Parathyroid adenoma (tissue), 2 donors: ENCODE data around the gene ATF4.
A peak's percentile ranks its signal among the peaks of the same experiment; 100 is the strongest.

Experiments
- H2AFZ ChIP-seq: fragments of 300-600 bp; sonication (generic); one replicate; pipeline ENCODE4 v1.7.0; 2017; ENCODE audit warnings: antibody characterized with exemption, mild to moderate bottlenecking
- H3K27ac ChIP-seq: fragments of 300-600 bp; sonication (generic); one replicate; pipeline ENCODE4 v1.7.0; 2017
- H3K27me3 ChIP-seq: fragments of 300-600 bp; sonication (generic); one replicate; pipeline ENCODE4 v1.7.0; 2017; ENCODE audit warnings: low read length; ENCODE audit not compliant: control insufficient read depth, insufficient read depth
- H3K36me3 ChIP-seq: fragments of 300-600 bp; sonication (generic); one replicate; pipeline ENCODE4 v1.7.0; 2017; ENCODE audit warnings: low read length; ENCODE audit not compliant: control insufficient read depth, insufficient read depth
- H3K4me1 ChIP-seq: fragments of 300-600 bp; sonication (generic); one replicate; pipeline ENCODE4 v1.7.0; 2017; ENCODE audit warnings: control low read depth
- H3K4me2 ChIP-seq: fragments of 300-600 bp; sonication (generic); one replicate; pipeline ENCODE4 v1.7.0; 2017; ENCODE audit warnings: low read length
- H3K4me3 ChIP-seq: fragments of 300-600 bp; sonication (generic); one replicate; pipeline ENCODE4 v1.7.0; 2017; ENCODE audit warnings: low read depth, low read length
- H3K79me2 ChIP-seq: fragments of 300-600 bp; sonication (generic); one replicate; pipeline ENCODE4 v1.7.0; 2017; ENCODE audit warnings: control low read depth
- H3K9ac ChIP-seq: fragments of 300-600 bp; sonication (generic); one replicate; pipeline ENCODE4 v1.7.0; 2017; ENCODE audit warnings: mild to moderate bottlenecking
- H3K9me3 ChIP-seq: fragments of 300-600 bp; sonication (generic); one replicate; pipeline ENCODE4 v1.7.0; 2017; ENCODE audit warnings: low read length; ENCODE audit not compliant: control insufficient read depth
- TF ChIP-seq, protein P1 (sequence below): fragments of 300-600 bp; sonication (generic); IDR thresholded peaks from one replicate; pipeline ENCODE4 v1.7.0; 2017; ENCODE audit warnings: antibody characterized with exemption, mild to moderate bottlenecking
- donor health status: primary hyperparathyroidism.

Gene ATF4

DNA sequence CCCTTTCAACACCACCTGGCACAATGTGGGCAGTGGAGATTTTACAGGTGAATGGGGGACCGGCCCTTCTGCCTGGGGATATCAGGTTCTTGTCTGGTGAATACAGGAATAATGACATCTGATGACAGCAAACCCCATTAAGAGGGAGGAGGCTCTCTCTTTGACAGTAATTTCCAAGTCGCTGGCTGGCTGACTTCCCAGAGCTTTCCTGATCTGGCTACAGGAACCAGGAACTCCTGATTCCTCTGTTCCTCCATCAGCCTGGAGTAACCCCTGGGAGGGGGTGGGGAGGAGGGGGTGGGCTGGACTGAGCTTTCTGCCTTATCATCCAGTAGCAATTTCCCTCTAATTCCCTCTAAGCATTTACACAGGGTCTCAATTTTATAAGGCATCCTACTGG lies 22.0 kb upstream of the ATF4 start:
- no peak overlapping the region for H3K9ac ChIP-seq
- H3K4me2 ChIP-seq, result no peak overlapping the region
- TF ChIP-seq, protein P1, sequence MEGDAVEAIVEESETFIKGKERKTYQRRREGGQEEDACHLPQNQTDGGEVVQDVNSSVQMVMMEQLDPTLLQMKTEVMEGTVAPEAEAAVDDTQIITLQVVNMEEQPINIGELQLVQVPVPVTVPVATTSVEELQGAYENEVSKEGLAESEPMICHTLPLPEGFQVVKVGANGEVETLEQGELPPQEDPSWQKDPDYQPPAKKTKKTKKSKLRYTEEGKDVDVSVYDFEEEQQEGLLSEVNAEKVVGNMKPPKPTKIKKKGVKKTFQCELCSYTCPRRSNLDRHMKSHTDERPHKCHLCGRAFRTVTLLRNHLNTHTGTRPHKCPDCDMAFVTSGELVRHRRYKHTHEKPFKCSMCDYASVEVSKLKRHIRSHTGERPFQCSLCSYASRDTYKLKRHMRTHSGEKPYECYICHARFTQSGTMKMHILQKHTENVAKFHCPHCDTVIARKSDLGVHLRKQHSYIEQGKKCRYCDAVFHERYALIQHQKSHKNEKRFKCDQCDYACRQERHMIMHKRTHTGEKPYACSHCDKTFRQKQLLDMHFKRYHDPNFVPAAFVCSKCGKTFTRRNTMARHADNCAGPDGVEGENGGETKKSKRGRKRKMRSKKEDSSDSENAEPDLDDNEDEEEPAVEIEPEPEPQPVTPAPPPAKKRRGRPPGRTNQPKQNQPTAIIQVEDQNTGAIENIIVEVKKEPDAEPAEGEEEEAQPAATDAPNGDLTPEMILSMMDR, result no peak
- no peak overlapping the region for H3K27ac ChIP-seq
- H3K36me3 ChIP-seq, result no peaks in the 10 kb centered on the region
- H3K9me3 ChIP-seq, result no peaks in the 10 kb centered on the region
- no peak overlapping the region for H3K4me3 ChIP-seq
- peaks cover 6% of the 10 kb centered on the region for H3K79me2 ChIP-seq
- H2AFZ ChIP-seq, result no peak overlapping the region
- H3K27me3 ChIP-seq, result no peaks in the 10 kb centered on the region
- H3K4me1 ChIP-seq, result peaks cover 13% of the 10 kb centered on the region

DNA sequence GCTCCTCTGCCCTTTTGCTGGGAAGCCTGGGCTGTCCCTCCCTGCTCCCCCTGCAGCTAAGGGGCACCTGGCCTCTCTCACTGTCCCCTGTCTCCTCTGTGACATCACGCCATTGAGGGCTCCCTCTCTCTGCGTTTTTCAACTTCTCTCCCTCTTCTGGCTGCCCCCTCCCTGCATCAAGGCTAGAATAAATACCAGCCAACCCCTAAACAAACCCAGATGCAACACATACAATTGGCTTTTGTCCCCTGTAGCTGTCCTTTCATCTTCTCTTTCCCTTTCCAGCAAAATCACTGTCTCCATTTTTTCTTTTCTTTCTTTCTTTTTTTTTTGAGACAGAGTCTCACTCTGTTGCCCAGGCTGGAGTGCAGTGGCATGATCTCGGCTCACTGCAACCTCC lies 21.6 kb upstream of the ATF4 start:
- no peaks in the 10 kb centered on the region for H3K9me3 ChIP-seq
- no peaks in the 10 kb centered on the region for H3K36me3 ChIP-seq
- no peaks in the 10 kb centered on the region for H3K27me3 ChIP-seq
- H3K4me3 ChIP-seq, result no peak overlapping the region
- peaks cover 17% of the 10 kb centered on the region for H3K4me1 ChIP-seq
- H3K9ac ChIP-seq, result no peak overlapping the region
- no peak overlapping the region for H3K4me2 ChIP-seq
- peaks cover 10% of the 10 kb centered on the region for H3K79me2 ChIP-seq
- TF ChIP-seq, protein P1, result no peak
- no peak overlapping the region for H2AFZ ChIP-seq
- no peak overlapping the region for H3K27ac ChIP-seq

DNA sequence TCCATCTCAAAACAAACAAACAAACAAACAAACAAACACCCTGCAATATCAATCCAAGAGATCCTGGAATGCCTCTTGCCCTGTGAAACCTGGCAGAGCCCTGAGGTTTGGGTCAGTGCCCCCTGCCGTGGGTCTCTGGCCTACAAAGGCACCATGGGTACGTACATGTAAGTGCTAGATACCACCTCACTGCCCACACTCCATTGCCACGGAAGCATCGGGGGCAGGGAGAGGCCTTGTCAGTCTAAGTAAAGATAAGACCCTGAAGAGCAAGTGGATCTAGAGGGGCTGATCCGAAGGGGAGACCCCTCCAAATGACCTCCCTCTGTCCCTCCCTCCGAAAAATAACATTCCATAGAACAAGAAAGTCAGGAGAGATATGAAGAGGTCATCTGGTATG lies 20.3 kb upstream of the ATF4 start:
- Histone ChIP-seq H3K79me2 (peaks cover 20% of the 10 kb centered on the region), H3K4me3 (no peak overlapping the region), H3K9ac (no peak overlapping the region), H3K4me2 (no peak overlapping the region), H3K27ac (peak overlapping the region; percentile 82), H3K36me3 (no peaks in the 10 kb centered on the region), H3K4me1 (peaks cover 17% of the 10 kb centered on the region), H3K27me3 (no peaks in the 10 kb centered on the region), H2AFZ (no peak overlapping the region), H3K9me3 (no peaks in the 10 kb centered on the region)
- TF ChIP-seq, protein P1, result no peak

DNA sequence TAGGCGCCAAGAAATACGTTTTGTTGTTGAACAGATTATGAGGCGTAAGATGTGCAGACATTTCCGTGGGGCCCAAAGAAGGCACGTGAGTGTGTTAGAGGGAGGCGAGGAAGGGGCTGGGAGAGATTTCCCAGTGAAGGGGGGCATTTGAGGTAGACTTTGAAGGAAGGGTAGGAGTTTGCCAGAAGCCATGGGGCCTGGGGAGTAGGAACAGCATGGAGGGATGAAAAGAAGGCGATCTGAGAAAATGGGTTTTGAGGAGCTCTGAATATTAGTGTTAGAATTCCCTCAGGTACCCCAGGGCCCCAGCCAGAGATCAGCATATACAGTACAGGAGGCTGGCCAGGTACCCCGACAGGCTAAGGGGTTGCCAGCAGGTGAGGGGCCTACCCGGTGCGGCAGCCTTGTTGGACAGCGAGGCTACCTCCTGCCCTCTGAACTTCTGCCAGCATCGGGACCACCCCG lies 18.7 kb upstream of the ATF4 start:
- H3K36me3 ChIP-seq, result no peaks in the 10 kb centered on the region
- peak overlapping the region; percentile 82 for H3K27ac ChIP-seq
- TF ChIP-seq, protein P1, result no peak
- no peaks in the 10 kb centered on the region for H3K9me3 ChIP-seq
- H3K4me3 ChIP-seq, result peak overlapping the region; percentile 79
- peaks cover 29% of the 10 kb centered on the region for H3K79me2 ChIP-seq
- peaks cover 17% of the 10 kb centered on the region for H3K4me1 ChIP-seq
- H3K9ac ChIP-seq, result no peak overlapping the region
- no peaks in the 10 kb centered on the region for H3K27me3 ChIP-seq
- H2AFZ ChIP-seq, result peak overlapping the region; percentile 68
- peak overlapping the region; percentile 73 for H3K4me2 ChIP-seq

GRCh38 chr22:39502109-39502788 lies 18.1 kb upstream of the ATF4 start, which contains the start of gene MIEF1:
Gene MIEF1, plus strand, starts transcription at chr22:39502290. Its CDS starts 9,005 bp downstream, at chr22:39511295.
- Histone ChIP-seq H3K9ac (no peak within 1 kb of the TSS), H2AFZ (peak within 1 kb of the TSS; percentile 68), H3K4me2 (peak within 1 kb of the TSS; percentile 73), H3K9me3 (no peaks in the 10 kb centered on the region), H3K4me3 (peak within 1 kb of the TSS; percentile 79), H3K36me3 (no peaks in the 10 kb centered on the region), H3K4me1 (peaks cover 17% of the 10 kb centered on the region), H3K79me2 (peaks cover 29% of the 10 kb centered on the region), H3K27ac (peak within 1 kb of the TSS; percentile 82), H3K27me3 (no peaks in the 10 kb centered on the region)
- TF ChIP-seq, protein P1, result no peak
